Calu3 (cell line): Measurements from ENCODE around the gene FLNA. TPM values are rescaled to one million over a fixed set of nuclear protein-coding genes. Genes with fewer than 3 reads are reported as not detected.
A peak's percentile ranks its signal among the peaks of the same experiment; 100 is the strongest.

Source experiments
- BruUV-seq: library from RNA; stranded (reverse); fragments of 400-500 nt; replicated peaks from 2 replicates; lab custom pipeline; 2021; lab: Mats Ljungman, UMichigan
- CTCF ChIA-PET: fragments of 300-600 bp; sonication (Branson Sonifier 250); formaldehyde crosslinking; loops from one replicate; lab custom pipeline; 2022; ENCODE audit warnings: antibody characterized with exemption; lab: Charles Lee
- DNase-seq: peaks from one replicate; pipeline ENCODE4 v3.0.0; 2022
- H3K27ac Mint-ChIP-seq: one replicate; pipeline ENCODE4 v1.8.0; 2022; ENCODE audit warnings: mixed read lengths; ENCODE audit not compliant: unreplicated experiment
- H3K27me3 Mint-ChIP-seq: one replicate; pipeline ENCODE4 v1.8.0; 2022; ENCODE audit warnings: mixed read lengths; ENCODE audit not compliant: unreplicated experiment
- H3K36me3 Mint-ChIP-seq: one replicate; pipeline ENCODE4 v1.8.0; 2022; ENCODE audit warnings: mild to moderate bottlenecking, moderate library complexity, mixed read lengths; ENCODE audit not compliant: insufficient read depth, unreplicated experiment
- H3K4me1 Mint-ChIP-seq: one replicate; pipeline ENCODE4 v1.8.0; 2022; ENCODE audit warnings: mild to moderate bottlenecking, low read depth, mixed read lengths; ENCODE audit not compliant: unreplicated experiment
- H3K4me3 Mint-ChIP-seq: one replicate; pipeline ENCODE4 v1.8.0; 2022; ENCODE audit warnings: mild to moderate bottlenecking, low read depth, moderate library complexity, mixed read lengths; ENCODE audit not compliant: unreplicated experiment
- H3K9me3 Mint-ChIP-seq: one replicate; pipeline ENCODE4 v1.8.0; 2022; ENCODE audit warnings: low read depth, mixed read lengths; ENCODE audit not compliant: unreplicated experiment
- intact Hi-C: fragments of 100-400 bp; cut with micrococcal nuclease; formaldehyde crosslinking; loops from one replicate; pipeline ENCODE4 v1.10.0; 2022; ENCODE audit not compliant: unreplicated experiment
- total RNA-seq: library from RNA; stranded (reverse); gene quantifications from 2 replicates; pipeline ENCODE4 v1.2.3, GENCODE V29; 2022
- TF ChIP-seq, protein P1 (sequence below): fragments of 200-600 bp; IDR thresholded peaks from one replicate; pipeline ENCODE4 v1.8.0; 2022; ENCODE audit warnings: antibody characterized with exemption; ENCODE audit not compliant: unreplicated experiment

Gene FLNA
- total RNA-seq, 1 experiment from 2014 or later = 1,240 TPM

DNA sequence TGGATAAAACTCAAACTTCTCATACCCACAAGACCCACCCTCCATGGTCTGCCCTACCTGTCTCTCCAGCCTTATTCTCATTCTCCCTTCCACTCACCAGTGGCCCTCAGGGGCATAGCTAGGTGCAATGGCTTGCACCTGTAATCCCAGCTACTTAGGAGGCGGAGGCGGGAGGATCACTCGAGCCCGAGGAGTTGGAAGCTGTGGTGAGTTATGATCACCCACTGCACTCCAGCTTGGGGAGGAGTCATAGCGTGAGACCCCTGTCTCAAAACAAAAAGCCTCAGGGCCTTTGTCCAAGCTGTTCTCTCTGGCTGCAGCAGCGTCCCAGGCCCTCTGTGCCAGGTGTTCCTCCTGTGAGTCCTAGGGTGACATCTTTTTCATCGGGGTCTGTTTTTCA, 62.3 kb downstream of the FLNA start:
- BruUV-seq = no TSS peak
- no peak overlapping the region for H3K27ac Mint-ChIP-seq

DNA sequence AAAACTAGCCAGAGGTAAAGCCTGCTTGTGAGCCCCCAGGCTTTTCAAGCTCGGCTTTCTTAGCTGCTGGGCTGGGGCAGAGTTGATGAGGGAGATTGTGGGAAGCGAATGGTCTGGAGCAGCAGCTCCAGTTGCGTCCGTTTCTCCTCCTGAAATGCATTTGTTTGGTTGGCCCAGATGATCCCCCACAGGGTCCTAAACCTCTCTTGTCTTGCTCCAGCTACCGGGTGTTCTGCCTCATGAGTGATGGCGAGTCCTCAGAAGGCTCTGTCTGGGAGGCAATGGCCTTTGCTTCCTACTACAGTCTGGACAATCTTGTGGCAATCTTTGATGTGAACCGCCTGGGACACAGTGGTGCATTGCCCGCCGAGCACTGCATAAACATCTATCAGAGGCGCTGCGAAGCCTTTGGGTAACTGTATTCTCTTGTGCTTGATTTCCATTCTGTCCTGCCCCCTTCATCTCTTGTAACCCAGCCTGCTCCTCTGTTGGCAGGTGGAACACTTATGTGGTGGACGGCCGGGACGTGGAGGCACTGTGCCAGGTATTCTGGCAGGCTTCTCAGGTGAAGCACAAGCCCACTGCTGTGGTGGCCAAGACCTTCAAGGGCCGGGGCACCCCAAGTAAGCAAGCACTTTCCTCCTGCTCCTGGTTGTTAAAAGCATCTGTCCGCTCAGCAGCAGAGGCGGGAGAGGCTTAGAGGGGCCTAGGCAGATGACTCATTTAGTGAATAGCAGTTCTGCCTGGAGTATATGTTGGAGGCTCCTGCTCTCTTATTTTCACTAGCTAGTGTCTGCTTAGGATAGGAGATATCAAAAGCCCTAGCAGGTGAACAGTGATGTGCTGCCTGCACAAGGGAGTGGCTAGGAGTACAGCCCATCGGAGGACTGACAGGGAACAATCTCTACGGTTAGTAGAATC, 63.6 kb downstream of the FLNA start:
- intact Hi-C loops = no loop called here
- CTCF ChIA-PET = interaction anchor here (0.7 to 0.8 kb wide), 2 partner anchors 176 to 392 kb away, joined by 3 to 4 read pairs; no protein-coding TSS in a partner anchor
- Mint-ChIP-seq H3K27me3 (peaks cover 38% of the 10 kb centered on the region), H3K4me1 (no peaks in the 10 kb centered on the region), H3K27ac (no peak overlapping the region), H3K9me3 (no peaks in the 10 kb centered on the region), H3K4me3 (no peak overlapping the region), H3K36me3 (no peaks in the 10 kb centered on the region)
- DNase-seq = no peak
- no TSS peak for BruUV-seq
- TF ChIP-seq, protein P1, sequence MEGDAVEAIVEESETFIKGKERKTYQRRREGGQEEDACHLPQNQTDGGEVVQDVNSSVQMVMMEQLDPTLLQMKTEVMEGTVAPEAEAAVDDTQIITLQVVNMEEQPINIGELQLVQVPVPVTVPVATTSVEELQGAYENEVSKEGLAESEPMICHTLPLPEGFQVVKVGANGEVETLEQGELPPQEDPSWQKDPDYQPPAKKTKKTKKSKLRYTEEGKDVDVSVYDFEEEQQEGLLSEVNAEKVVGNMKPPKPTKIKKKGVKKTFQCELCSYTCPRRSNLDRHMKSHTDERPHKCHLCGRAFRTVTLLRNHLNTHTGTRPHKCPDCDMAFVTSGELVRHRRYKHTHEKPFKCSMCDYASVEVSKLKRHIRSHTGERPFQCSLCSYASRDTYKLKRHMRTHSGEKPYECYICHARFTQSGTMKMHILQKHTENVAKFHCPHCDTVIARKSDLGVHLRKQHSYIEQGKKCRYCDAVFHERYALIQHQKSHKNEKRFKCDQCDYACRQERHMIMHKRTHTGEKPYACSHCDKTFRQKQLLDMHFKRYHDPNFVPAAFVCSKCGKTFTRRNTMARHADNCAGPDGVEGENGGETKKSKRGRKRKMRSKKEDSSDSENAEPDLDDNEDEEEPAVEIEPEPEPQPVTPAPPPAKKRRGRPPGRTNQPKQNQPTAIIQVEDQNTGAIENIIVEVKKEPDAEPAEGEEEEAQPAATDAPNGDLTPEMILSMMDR = no peak

More for the DNA sequence above, 62.3 kb downstream of the FLNA start:
- CTCF ChIA-PET = no interaction called here
- intact Hi-C loops = no loop called here
- H3K4me3 Mint-ChIP-seq = no peak overlapping the region
- no peaks in the 10 kb centered on the region for H3K36me3 Mint-ChIP-seq
- no peak for DNase-seq
- peaks cover 36% of the 10 kb centered on the region for H3K27me3 Mint-ChIP-seq
- H3K9me3 Mint-ChIP-seq = no peaks in the 10 kb centered on the region
- H3K4me1 Mint-ChIP-seq = no peaks in the 10 kb centered on the region
- TF ChIP-seq, protein P1 = no peak

DNA sequence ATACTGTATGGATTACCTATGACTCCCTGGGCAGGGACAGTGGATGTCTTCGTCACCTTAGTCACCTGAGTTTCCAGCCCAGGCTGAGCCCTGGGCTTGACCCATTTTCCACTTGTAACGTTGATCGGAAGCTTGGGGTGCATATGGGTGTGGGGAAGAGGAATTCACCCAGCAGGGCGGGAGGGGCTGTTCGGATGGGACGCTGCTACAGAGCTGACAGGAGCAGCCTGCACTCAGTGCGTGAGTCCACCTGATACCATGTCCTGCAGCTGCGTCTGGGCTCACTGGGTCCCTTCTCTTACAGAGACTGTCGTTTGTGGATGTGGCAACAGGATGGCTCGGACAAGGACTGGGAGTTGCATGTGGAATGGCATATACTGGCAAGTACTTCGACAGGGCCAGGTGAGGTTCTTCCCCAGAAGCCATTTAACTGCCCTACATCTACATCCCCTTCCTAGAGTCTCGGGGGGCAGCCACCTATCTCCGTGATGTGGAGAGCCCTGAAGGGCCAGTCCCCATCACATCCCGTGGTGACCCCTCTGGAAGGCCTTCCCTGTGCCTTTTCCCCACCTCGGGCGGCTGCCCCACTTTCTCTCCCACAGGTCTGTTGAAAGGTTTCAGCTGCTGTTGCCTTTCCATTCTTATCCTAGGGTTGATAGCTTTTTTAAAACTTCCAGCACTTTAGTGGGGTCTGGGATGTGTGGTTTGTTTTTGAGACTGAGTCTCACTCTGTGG, 65.2 kb downstream of the FLNA start:
- H3K9me3 Mint-ChIP-seq = no peaks in the 10 kb centered on the region
- H3K4me1 Mint-ChIP-seq = no peaks in the 10 kb centered on the region
- no peak overlapping the region for H3K4me3 Mint-ChIP-seq
- intact Hi-C loops = no loop called here
- CTCF ChIA-PET = no interaction called here
- peaks cover 38% of the 10 kb centered on the region for H3K27me3 Mint-ChIP-seq
- H3K36me3 Mint-ChIP-seq = no peaks in the 10 kb centered on the region
- TF ChIP-seq, protein P1 = no peak
- no TSS peak for BruUV-seq
- H3K27ac Mint-ChIP-seq = no peak overlapping the region
- no peak for DNase-seq

GRCh38 chrX:154308108-154308946, 66.1 kb downstream of the FLNA start:
- intact Hi-C loops = no loop called here
- Mint-ChIP-seq H3K9me3 (no peaks in the 10 kb centered on the region), H3K27me3 (peaks cover 38% of the 10 kb centered on the region), H3K4me3 (no peak overlapping the region), H3K27ac (no peak overlapping the region), H3K36me3 (peaks cover 4% of the 10 kb centered on the region), H3K4me1 (no peaks in the 10 kb centered on the region)
- peak; percentile 79 for DNase-seq
- TF ChIP-seq, protein P1 = peak; percentile 48
- no TSS peak for BruUV-seq
- CTCF ChIA-PET = interaction anchor here (0.8 kb wide), 1 partner anchor 9 kb away, joined by 3 read pairs; no protein-coding TSS in a partner anchor
